Activated CD4-positive, alpha-beta T cell treated with anti-CD3 and anti-CD28 coated beads, Interleukin-2, amount 10 ng/mL, durations not matched to agents 7 days and 5 days (primary cell): Measurements from ENCODE around the gene CYP2C19. TPM values are rescaled to one million over a fixed set of nuclear protein-coding genes. Genes with fewer than 3 reads are reported as not detected.
"Not testable (repeated sequence)": the region's sequence is repeated elsewhere in the genome, so short reads cannot be mapped to it uniquely, and the experiment has no call there.

Source experiments
- CTCF ChIA-PET: fragments of 350-600 bp; sonication (Branson Sonifier 250); formaldehyde crosslinking; loops from one replicate; lab custom pipeline; 2021; ENCODE audit warnings: antibody characterized with exemption; lab: Charles Lee
- POLR2A ChIA-PET: fragments of 350-600 bp; sonication (Branson Sonifier 250); formaldehyde crosslinking; loops from one replicate; lab custom pipeline; 2021; ENCODE audit warnings: antibody characterized with exemption; lab: Charles Lee
- DNase-seq: peaks from one replicate; pipeline ENCODE4 v3.0.0-alpha.2; 2020
- H3K27ac Mint-ChIP-seq: one replicate; pipeline ENCODE4 v1.8.0; 2021; ENCODE audit warnings: mild to moderate bottlenecking, moderate library complexity, mixed read lengths
- H3K27me3 Mint-ChIP-seq: one replicate; pipeline ENCODE4 v1.8.0; 2021; ENCODE audit warnings: mixed read lengths
- H3K36me3 Mint-ChIP-seq: one replicate; pipeline ENCODE4 v1.8.0; 2021; ENCODE audit warnings: low read depth, mixed read lengths
- H3K4me1 Mint-ChIP-seq: one replicate; pipeline ENCODE4 v1.8.0; 2021; ENCODE audit warnings: mixed read lengths
- H3K4me3 Mint-ChIP-seq: one replicate; pipeline ENCODE4 v1.8.0; 2021; ENCODE audit warnings: mild to moderate bottlenecking, moderate library complexity, mixed read lengths
- H3K9me3 Mint-ChIP-seq: one replicate; pipeline ENCODE4 v1.8.0; 2021; ENCODE audit warnings: mixed read lengths
- total RNA-seq, 2 experiments: library from RNA; stranded (reverse); gene quantifications; one replicate each; pipeline ENCODE4 v1.2.3, GENCODE V29; 2021

CYP2C19 gene
- total RNA-seq = not detected

GRCh38 chr10:94762393-94762792, at the start of gene CYP2C19:
CYP2C19 (plus strand) TSS chr10:94762681; CDS start chr10:94762706, 25 bp downstream.
- no peaks in the 10 kb centered on the region for H3K36me3 Mint-ChIP-seq
- no peak within 1 kb of the TSS for H3K4me3 Mint-ChIP-seq
- DNase-seq = no peak
- ChIA-PET CTCF (no interaction called here), POLR2A (no interaction called here)
- no peaks in the 10 kb centered on the region for H3K9me3 Mint-ChIP-seq
- no peak within 1 kb of the TSS for H3K27ac Mint-ChIP-seq
- no peaks in the 10 kb centered on the region for H3K27me3 Mint-ChIP-seq
- no peaks in the 10 kb centered on the region for H3K4me1 Mint-ChIP-seq

GRCh38 chr10:94725871-94726270, 36.6 kb upstream of the CYP2C19 start:
- H3K27ac Mint-ChIP-seq = no peak overlapping the region
- no peak overlapping the region for H3K4me3 Mint-ChIP-seq
- no peaks in the 10 kb centered on the region for H3K4me1 Mint-ChIP-seq
- POLR2A ChIA-PET = no interaction called here
- H3K9me3 Mint-ChIP-seq = no peaks in the 10 kb centered on the region
- H3K36me3 Mint-ChIP-seq = no peaks in the 10 kb centered on the region
- DNase-seq = no peak
- H3K27me3 Mint-ChIP-seq = no peaks in the 10 kb centered on the region
- CTCF ChIA-PET = no interaction called here

GRCh38 chr10:94735197-94735596, 27.3 kb upstream of the CYP2C19 start:
- no peak overlapping the region for H3K4me3 Mint-ChIP-seq
- no peaks in the 10 kb centered on the region for H3K36me3 Mint-ChIP-seq
- POLR2A ChIA-PET = no interaction called here
- no peak for DNase-seq
- H3K9me3 Mint-ChIP-seq = no peaks in the 10 kb centered on the region
- H3K27ac Mint-ChIP-seq = no peak overlapping the region
- H3K27me3 Mint-ChIP-seq = no peaks in the 10 kb centered on the region
- CTCF ChIA-PET = no interaction called here
- no peaks in the 10 kb centered on the region for H3K4me1 Mint-ChIP-seq

- ChIA-PET CTCF (no interaction called here), POLR2A (no interaction called here)
- no peak overlapping the region for H3K4me3 Mint-ChIP-seq
- DNase-seq = no peak
- H3K4me1 Mint-ChIP-seq = no peaks in the 10 kb centered on the region
- H3K9me3 Mint-ChIP-seq = peaks cover 18% of the 10 kb centered on the region
- no peaks in the 10 kb centered on the region for H3K27me3 Mint-ChIP-seq
- H3K36me3 Mint-ChIP-seq = no peaks in the 10 kb centered on the region
- no peak overlapping the region for H3K27ac Mint-ChIP-seq
Observed at GRCh38 chr10:94738588-94738987, 23.9 kb upstream of the CYP2C19 start.

- no peaks in the 10 kb centered on the region for H3K27me3 Mint-ChIP-seq
- no peaks in the 10 kb centered on the region for H3K4me1 Mint-ChIP-seq
- no peak overlapping the region for H3K27ac Mint-ChIP-seq
- no peak for DNase-seq
- no peaks in the 10 kb centered on the region for H3K36me3 Mint-ChIP-seq
- CTCF ChIA-PET = no interaction called here
- peaks cover 19% of the 10 kb centered on the region for H3K9me3 Mint-ChIP-seq
- no peak overlapping the region for H3K4me3 Mint-ChIP-seq
- POLR2A ChIA-PET = no interaction called here
Observed at GRCh38 chr10:94747137-94747536, 15.3 kb upstream of the CYP2C19 start.

GRCh38 chr10:94747838-94748237, 14.6 kb upstream of the CYP2C19 start:
- H3K27ac Mint-ChIP-seq = no peak overlapping the region
- no peak overlapping the region for H3K4me3 Mint-ChIP-seq
- no peaks in the 10 kb centered on the region for H3K4me1 Mint-ChIP-seq
- no peak for DNase-seq
- H3K27me3 Mint-ChIP-seq = no peaks in the 10 kb centered on the region
- ChIA-PET POLR2A (no interaction called here), CTCF (no interaction called here)
- H3K36me3 Mint-ChIP-seq = no peaks in the 10 kb centered on the region
- H3K9me3 Mint-ChIP-seq = peaks cover 13% of the 10 kb centered on the region

GRCh38 chr10:94757916-94758315, 4.6 kb upstream of the CYP2C19 start:
- H3K9me3 Mint-ChIP-seq = no peaks in the 10 kb centered on the region
- no peak overlapping the region for H3K4me3 Mint-ChIP-seq
- H3K27ac Mint-ChIP-seq = no peak overlapping the region
- no peaks in the 10 kb centered on the region for H3K36me3 Mint-ChIP-seq
- no peaks in the 10 kb centered on the region for H3K4me1 Mint-ChIP-seq
- POLR2A ChIA-PET = no interaction called here
- no peaks in the 10 kb centered on the region for H3K27me3 Mint-ChIP-seq
- DNase-seq = no peak
- CTCF ChIA-PET = no interaction called here

GRCh38 chr10:94760586-94761178, 1.8 kb upstream of the CYP2C19 start:
- H3K27me3 Mint-ChIP-seq = no peaks in the 10 kb centered on the region
- no peak overlapping the region for H3K27ac Mint-ChIP-seq
- no peaks in the 10 kb centered on the region for H3K36me3 Mint-ChIP-seq
- POLR2A ChIA-PET = no interaction called here
- no peaks in the 10 kb centered on the region for H3K9me3 Mint-ChIP-seq
- CTCF ChIA-PET = no interaction called here
- DNase-seq = no peak
- no peak overlapping the region for H3K4me3 Mint-ChIP-seq
- H3K4me1 Mint-ChIP-seq = no peaks in the 10 kb centered on the region

GRCh38 chr10:94775425-94775824, 12.9 kb downstream of the CYP2C19 start:
- CTCF ChIA-PET, H3K4me1 Mint-ChIP-seq, DNase-seq, H3K27ac Mint-ChIP-seq, H3K36me3 Mint-ChIP-seq, POLR2A ChIA-PET, H3K27me3 Mint-ChIP-seq, H3K4me3 Mint-ChIP-seq, H3K9me3 Mint-ChIP-seq: not testable (repeated sequence)

- ChIA-PET CTCF (no interaction called here), POLR2A (no interaction called here)
- Mint-ChIP-seq H3K27me3 (no peaks in the 10 kb centered on the region), H3K9me3 (peaks cover 1% of the 10 kb centered on the region), H3K4me1 (no peaks in the 10 kb centered on the region), H3K27ac (no peak overlapping the region), H3K36me3 (no peaks in the 10 kb centered on the region), H3K4me3 (no peak overlapping the region)
- DNase-seq = no peak
Observed at GRCh38 chr10:94777886-94778458, 15.5 kb downstream of the CYP2C19 start.

- POLR2A ChIA-PET = no interaction called here
- CTCF ChIA-PET = no interaction called here
- no peak overlapping the region for H3K27ac Mint-ChIP-seq
- H3K36me3 Mint-ChIP-seq = no peaks in the 10 kb centered on the region
- no peaks in the 10 kb centered on the region for H3K4me1 Mint-ChIP-seq
- H3K4me3 Mint-ChIP-seq = no peak overlapping the region
- H3K27me3 Mint-ChIP-seq = no peaks in the 10 kb centered on the region
- no peak for DNase-seq
- no peaks in the 10 kb centered on the region for H3K9me3 Mint-ChIP-seq
Observed at GRCh38 chr10:94780844-94781243, 18.4 kb downstream of the CYP2C19 start.

GRCh38 chr10:94784256-94784655, 21.8 kb downstream of the CYP2C19 start:
- Mint-ChIP-seq H3K27me3 (no peaks in the 10 kb centered on the region), H3K9me3 (peaks cover 2% of the 10 kb centered on the region), H3K4me3 (no peak overlapping the region), H3K4me1 (no peaks in the 10 kb centered on the region), H3K36me3 (no peaks in the 10 kb centered on the region), H3K27ac (no peak overlapping the region)
- DNase-seq = no peak
- CTCF ChIA-PET = no interaction called here
- POLR2A ChIA-PET = no interaction called here

GRCh38 chr10:94785211-94785610, 22.7 kb downstream of the CYP2C19 start:
- Mint-ChIP-seq H3K27ac (no peak overlapping the region), H3K36me3 (no peaks in the 10 kb centered on the region), H3K4me3 (no peak overlapping the region), H3K4me1 (no peaks in the 10 kb centered on the region), H3K27me3 (no peaks in the 10 kb centered on the region), H3K9me3 (peaks cover 2% of the 10 kb centered on the region)
- POLR2A ChIA-PET = no interaction called here
- DNase-seq = no peak
- CTCF ChIA-PET = no interaction called here

GRCh38 chr10:94800551-94800950, 38.1 kb downstream of the CYP2C19 start:
- H3K9me3 Mint-ChIP-seq, POLR2A ChIA-PET, H3K27me3 Mint-ChIP-seq, CTCF ChIA-PET, DNase-seq, H3K27ac Mint-ChIP-seq, H3K4me3 Mint-ChIP-seq, H3K36me3 Mint-ChIP-seq, H3K4me1 Mint-ChIP-seq: not testable (repeated sequence)
